GM06990 (cell line): Measurements from ENCODE around the gene SDF4.

Experiments used
- DNase-seq: peaks from one replicate; pipeline ENCODE4 v3.0.0-alpha.2; 2011; ENCODE audit not compliant: insufficient read length; ENCODE audit errors: extremely low read depth
- H3K27me3 ChIP-seq: replicated peaks from 2 replicates; pipeline ENCODE4 v1.6.0; 2011; ENCODE audit warnings: low read length; ENCODE audit not compliant: control insufficient read depth, insufficient read depth
- H3K36me3 ChIP-seq: 2 replicates; pipeline ENCODE4 v1.5.1; 2011; ENCODE audit warnings: low read length; ENCODE audit not compliant: control insufficient read depth, insufficient read depth
- H3K4me3 ChIP-seq: replicated peaks from 2 replicates; pipeline ENCODE4 v1.5.1; 2011; ENCODE audit warnings: low read depth, mild to moderate bottlenecking, control low read depth, low read length
- CTCF ChIP-seq: IDR thresholded peaks from 2 replicates; pipeline ENCODE4 v1.5.1; 2011; ENCODE audit warnings: low read length, control low read depth, mild to moderate bottlenecking, inconsistent platforms; ENCODE audit not compliant: insufficient read depth, poor library complexity, severe bottlenecking

The SDF4 gene

GRCh38 chr1:1173793-1174415 is 57.9 kb downstream of the SDF4 start, which contains the start of gene TTLL10:
Gene TTLL10, plus strand, starts transcription at chr1:1173880. Its CDS starts 5,336 bp downstream, at chr1:1179216.
- DNase-seq, result peak; percentile 45

GRCh38 chr1:1173061-1173792 is 58.6 kb downstream of the SDF4 start:
- no peak for TF ChIP-seq CTCF
- Histone ChIP-seq H3K4me3 (no peak overlapping the region), H3K27me3 (no peaks in the 10 kb centered on the region; the same call in 1 of the 2 replicates), H3K36me3 (no peaks in the 10 kb centered on the region)
- peak; percentile 9 for DNase-seq

More at GRCh38 chr1:1173793-1174415, 57.9 kb downstream of the SDF4 start, which contains the start of gene TTLL10:
- H3K4me3 ChIP-seq, result no peak within 1 kb of the TSS
- no peaks in the 10 kb centered on the region; the same call in 1 of the 2 replicates for H3K27me3 ChIP-seq
- no peak for TF ChIP-seq CTCF
- H3K36me3 ChIP-seq, result no peaks in the 10 kb centered on the region

- peak; percentile 63 for DNase-seq
- no peaks in the 10 kb centered on the region; the same call in 1 of the 2 replicates for H3K27me3 ChIP-seq
- no peaks in the 10 kb centered on the region for H3K36me3 ChIP-seq
- H3K4me3 ChIP-seq, result peak overlapping the region; percentile 22
- no peak for TF ChIP-seq CTCF
Measured at GRCh38 chr1:1171546-1172340, 60.1 kb downstream of the SDF4 start.

- peak; percentile 3 for DNase-seq
- Histone ChIP-seq H3K36me3 (no peaks in the 10 kb centered on the region), H3K27me3 (no peaks in the 10 kb centered on the region; the same call in 1 of the 2 replicates), H3K4me3 (no peak overlapping the region)
- no peak for TF ChIP-seq CTCF
Measured at GRCh38 chr1:1171161-1171545, 60.6 kb downstream of the SDF4 start.

- Histone ChIP-seq H3K4me3 (no peak overlapping the region), H3K36me3 (no peaks in the 10 kb centered on the region), H3K27me3 (no peaks in the 10 kb centered on the region; the same call in 1 of the 2 replicates)
- no peak for TF ChIP-seq CTCF
- DNase-seq, result peak; percentile 7
Measured at GRCh38 chr1:1170215-1171091, 61.3 kb downstream of the SDF4 start.
